ENCODE measurements around the gene CNTNAP2. TPM values are rescaled to one million over a fixed set of nuclear protein-coding genes. Genes with fewer than 3 reads are reported as not detected.

CNTNAP2 gene
- total RNA-seq, 1 donor from 2014 or later: 1.9 TPM

GRCh38 chr7:148367731-148368475 lies 2251.3 kb downstream of the CNTNAP2 start:
- no peak for DNase-seq

DNA sequence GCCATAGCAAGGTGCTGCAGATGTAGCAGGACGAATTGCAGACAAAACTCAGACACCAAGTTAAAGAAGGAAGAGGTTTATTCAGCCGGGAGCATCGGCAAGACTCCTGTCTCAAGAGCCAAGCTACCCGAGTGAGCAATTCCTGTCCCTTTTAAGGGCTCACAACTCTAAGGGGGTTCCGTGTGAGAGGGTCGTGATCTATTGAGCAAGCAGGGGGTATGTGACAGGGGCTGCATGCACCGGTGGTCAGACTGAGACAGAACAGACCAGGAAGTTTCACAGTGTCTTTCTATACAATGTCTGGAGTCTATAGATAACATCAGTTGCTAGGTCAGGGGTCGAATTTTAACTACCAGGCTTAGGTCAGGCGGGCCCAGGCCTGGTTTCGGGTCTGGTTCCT lies 2252.0 kb downstream of the CNTNAP2 start:
- DNase-seq: no peak

- no peak for DNase-seq
These were observed 2254.8 kb downstream of the CNTNAP2 start for GRCh38 chr7:148371280-148371937.

DNA sequence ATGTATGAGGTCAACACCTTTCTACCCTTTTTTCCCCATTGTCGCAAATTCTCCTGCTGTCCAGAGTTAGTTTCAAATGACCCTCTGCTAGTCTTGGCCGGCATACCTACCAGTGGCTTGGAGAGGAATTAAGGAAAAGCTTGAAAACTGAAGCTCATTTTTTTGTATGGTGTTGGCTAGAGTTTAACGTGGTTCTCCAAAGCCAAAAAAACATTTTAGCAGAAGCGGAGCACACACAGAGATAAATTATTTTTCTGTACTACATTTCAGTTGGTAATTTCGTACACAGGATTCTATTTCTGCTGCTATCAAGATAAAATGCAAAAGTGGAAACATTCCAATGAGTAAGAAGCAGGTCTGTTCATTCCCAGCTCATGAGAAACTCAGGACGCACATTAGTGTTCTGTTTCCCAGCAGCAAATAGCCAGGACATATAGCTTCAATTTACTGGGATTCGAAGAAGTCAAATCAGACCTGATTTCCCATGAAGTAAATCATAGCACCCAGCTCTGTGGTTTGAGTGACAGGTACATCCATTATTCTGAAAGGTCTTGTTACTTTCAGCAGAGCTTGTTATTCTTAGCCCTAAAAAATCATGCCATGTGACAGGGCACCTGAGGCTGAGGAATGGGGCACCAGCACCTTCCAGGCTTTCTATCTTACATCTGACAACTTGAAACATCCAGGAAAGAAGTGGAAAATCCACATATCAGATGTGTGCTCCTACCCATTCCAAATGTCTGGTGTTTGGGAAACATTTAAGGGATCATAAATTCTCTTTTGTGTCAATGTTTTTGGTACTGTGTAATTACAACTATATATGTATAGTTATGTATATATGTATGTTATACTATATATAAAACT lies 2258.0 kb downstream of the CNTNAP2 start:
- no peak for DNase-seq

DNA sequence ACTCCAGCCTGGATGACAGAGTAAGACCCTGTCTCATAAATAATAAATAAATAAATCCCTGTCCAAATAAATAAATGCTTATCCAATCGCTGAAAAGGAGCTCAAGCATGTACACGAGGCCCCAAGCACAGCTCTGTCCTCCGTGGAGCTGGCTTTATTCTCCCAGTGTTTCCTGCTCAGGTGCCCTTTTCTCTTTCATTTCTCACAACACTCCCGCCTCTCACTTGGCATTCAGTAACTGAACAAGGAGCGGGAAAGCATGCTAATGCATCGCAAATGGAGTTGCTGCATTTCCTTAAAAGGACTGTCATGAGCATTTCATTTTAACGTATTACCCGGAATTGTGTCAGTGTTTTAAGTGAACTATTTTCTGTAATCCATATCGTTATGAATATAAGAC lies 2263.1 kb downstream of the CNTNAP2 start:
- DNase-seq: no peak

DNA sequence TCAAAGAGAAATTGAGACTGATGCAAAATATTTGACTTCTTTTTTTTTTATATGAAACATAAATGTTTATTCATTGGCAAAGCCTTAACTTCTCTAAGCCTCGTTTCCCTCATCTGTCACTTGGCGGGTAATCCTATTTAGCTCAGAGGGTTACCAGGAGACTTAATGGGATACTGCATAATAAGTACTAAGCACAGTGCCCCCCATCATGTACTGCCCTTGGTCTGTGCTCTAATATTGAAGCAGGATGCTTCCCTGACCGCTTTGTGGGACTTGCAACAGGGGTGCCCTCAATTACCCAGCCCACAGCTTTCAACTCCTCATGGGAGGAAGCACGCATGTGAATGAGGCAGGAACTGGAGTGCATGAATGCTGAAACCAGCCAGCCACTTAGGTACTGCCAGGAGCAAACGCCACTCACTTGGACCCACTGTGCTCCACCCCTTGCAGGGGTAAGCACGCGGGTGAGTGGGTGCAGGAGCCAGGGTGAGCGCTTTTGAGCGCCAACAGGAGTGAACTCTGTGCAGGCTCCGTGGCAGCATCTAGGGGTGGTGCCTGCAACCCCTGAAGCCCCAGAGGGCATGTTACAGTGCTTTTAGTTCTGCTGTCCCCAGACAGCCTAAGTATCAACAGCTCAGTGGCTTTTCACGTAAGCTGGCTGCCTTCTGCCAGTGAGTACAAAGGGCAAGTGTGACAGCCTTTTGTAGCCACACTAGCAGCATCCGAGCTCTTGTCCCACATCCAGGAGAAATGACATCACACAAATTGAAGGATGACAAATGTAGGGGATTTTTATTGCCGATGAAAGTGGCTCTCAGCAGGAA lies 2264.2 kb downstream of the CNTNAP2 start:
- DNase-seq: no peak

DNA sequence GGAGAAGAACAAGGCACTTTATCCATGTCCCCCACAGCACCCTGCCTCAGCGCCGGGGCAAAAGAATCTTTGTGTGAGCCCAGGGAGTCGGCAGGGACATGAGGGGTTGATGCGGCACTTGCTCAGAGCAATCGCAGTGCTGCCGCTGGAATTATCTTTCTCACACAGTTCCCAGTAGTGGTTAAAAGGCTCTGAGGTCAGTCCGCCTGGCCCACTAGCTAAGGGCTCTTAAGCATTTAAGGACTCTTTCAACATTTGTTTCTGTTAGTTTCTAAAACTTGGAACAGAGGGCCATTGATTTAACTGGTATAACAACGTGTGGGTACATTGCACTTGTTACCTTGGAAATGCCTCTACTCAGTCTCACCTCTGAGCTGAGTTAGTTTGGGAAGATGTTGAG lies 2266.0 kb downstream of the CNTNAP2 start:
- DNase-seq: no peak

- DNase-seq: no peak
These were observed 2267.1 kb downstream of the CNTNAP2 start for GRCh38 chr7:148383651-148384050.

DNA sequence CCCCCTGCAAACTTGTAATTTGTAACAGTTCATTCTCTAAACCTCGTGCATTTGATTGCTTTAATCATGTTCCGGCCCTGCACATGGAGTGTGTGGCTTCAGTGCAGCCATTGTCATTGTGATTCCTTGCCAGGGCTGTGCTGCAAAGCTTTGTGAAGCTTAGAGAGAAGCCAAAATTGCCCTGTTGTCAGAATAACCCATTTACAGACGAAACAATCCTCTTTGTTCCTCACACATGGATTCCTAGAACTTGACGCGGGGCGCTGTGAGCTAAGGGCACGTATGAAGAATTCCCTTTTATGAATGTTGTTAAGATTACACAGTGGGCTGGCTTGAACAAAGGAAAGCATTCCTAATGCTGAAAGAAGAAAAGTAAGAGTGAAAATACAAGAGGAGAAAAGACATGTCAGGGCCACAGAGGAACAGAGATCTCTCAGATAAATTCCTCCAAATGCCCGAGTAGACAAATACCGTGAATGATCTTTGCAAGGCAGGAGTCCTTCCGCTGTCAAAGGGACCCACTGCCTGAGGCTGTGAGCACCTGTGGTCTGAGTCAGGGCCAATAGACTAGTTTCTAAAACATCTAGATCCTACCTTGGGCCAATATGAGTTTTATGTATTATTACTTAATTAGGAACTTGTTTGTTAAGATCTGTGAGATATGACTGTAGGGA lies 2268.5 kb downstream of the CNTNAP2 start:
- no peak for DNase-seq

DNA sequence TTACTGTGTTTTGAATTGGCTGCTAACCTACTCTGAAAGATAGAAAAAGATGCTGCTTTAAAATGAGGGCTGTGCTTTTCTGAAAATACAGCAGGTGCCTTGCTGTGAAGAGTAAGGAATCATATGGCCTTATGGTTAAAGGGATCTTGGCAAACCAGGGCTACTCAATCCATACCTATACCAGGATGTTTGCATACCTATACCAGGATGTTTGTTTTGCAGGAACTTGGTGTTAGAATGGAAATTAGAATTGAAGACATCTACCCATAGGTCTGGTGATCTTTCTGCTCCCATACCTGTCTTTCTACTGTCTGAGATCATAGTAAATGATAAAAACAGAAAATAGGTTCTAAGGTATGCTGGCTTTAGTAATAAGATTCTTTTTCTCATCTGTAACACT lies 2273.8 kb downstream of the CNTNAP2 start:
- DNase-seq: no peak

GRCh38 chr7:148391591-148391990 lies 2275.0 kb downstream of the CNTNAP2 start:
- DNase-seq: no peak

DNA sequence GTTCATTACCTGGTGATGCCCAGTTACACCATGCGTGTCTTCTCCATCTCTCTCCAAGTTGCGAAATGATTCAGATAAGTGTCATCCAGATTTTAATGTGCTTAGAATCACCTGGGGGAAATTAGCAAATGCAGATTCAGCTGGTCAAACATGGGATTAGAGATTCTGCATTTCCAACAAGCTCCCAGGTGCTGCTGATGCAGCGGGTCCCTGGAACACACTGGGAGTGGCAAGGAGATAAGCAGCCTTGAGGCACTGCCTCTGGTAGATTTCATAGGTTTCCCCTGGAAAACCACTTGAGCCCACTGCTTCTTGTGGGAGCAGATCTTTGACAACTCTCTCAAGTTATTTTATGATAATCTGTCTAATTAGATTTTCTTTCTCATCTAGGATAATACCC lies 2278.0 kb downstream of the CNTNAP2 start:
- DNase-seq: no peak

DNA sequence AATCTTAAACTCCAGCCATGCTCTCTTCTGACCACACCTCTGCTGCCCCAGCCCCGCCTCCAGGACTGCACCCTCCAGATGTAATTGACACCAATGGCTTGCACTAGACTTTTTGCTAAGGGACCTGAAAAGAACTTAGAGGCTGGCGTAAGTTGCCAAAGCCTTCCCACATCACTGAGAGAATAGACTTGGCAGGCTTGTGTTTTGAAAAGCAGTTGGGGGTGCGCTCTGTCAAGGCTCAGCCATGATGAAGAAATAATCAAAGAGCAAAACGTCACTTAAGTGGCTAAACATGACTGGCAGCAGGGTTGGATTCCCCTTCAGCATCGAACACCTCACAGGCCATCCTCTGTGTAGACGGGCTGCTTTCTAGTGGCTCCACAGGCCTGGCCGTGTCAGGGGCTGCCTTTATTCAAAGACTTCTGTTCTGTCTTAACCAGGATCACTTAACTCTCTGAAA lies 2278.8 kb downstream of the CNTNAP2 start:
- no peak for DNase-seq

DNA sequence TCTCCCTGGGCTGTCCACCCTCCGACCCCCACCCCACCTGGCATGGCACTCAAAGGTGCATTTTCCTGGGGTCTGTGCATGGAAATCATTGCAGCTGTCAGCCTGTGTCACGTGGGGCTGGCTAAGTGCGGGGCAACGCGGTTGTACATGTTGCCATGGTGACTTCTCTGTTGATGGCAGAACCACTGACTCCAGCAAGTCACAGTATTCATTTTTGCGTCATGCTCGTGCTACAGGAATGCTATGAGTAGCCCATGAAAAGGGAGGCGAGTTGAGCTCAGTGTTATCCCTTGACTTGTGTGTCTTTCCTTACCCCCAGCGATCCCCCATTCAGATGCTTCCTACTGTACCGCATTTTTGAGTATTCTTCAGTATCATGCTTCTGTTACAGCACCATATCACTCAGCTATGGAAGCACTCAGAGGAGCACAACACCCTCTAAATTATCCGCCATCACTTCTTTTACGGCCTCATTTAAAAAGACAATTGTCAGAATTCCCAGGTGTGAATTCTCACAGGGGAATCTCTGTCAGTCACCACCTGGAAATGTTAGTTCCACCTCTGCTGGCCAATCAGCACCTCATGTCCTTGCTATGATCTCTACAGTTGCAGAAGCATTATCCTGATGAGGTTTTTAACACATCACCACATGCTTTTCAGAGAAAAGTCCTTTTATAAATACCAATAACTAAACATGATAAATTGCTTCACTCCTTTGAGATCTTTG lies 2279.6 kb downstream of the CNTNAP2 start:
- no peak for DNase-seq

DNA sequence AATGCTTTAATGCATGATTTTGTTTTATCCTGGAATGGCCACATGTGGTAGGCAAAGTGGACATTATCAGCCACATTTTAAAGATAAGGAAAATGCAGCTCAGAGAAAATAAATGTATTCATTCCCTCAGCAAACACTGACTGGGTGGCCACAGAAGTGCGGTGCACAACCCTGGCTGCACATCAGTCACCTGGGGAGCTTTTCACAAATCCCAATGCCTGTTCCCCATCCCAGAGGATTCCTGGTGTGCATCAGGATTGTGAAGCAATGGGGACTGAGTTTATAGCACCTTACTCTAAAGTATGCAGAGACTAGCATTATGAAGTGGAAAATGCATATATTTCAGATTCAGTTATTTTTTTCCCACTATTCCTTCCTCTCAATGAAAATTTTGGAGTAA lies 2280.5 kb downstream of the CNTNAP2 start:
- no peak for DNase-seq

DNA sequence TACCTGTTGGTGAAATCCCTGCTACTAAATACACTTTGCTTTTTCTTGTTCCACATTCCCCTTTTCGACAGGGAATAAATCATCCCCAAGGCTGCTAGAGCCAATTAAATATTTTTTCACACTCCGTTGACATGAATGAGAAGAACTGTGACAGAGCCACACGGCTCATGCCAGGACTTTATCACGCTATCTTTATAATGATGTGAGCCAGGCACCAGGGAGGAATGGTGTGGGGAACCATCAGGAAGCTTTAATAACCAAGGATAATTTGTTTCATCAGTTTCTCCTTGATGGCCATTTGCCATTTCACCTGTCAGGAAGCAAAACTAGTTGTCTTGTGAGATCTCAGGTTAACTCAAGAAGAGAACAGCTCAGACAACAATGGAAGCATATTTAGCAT lies 2280.9 kb downstream of the CNTNAP2 start:
- DNase-seq: no peak

- DNase-seq: no peak
These were observed 2281.4 kb downstream of the CNTNAP2 start for GRCh38 chr7:148397985-148398384.

GRCh38 chr7:148398844-148399365 lies 2282.3 kb downstream of the CNTNAP2 start:
- DNase-seq: no peak

- no peak for DNase-seq
These were observed 2283.5 kb downstream of the CNTNAP2 start for GRCh38 chr7:148400101-148400500.

DNA sequence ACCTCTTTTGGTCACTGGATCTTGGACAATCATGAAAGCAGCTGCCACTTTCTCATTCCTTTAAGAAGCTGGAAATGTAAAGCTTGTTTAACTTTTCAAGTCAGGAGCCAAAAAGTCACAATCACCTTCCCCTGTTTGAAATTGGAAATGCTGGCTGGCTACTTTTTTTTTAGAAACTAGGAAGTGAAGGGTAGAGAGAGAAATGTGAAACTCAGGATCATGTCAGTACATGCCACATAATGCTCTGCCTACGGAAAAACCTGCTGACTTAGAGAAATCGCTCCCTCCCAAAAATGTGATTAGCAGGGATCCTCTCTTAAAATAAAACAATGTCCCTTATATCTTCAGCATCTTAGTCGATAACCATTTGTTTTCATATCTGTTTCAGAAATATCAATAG lies 2285.6 kb downstream of the CNTNAP2 start:
- DNase-seq: no peak

Measured in skin of body (tissue), 2 donors.